ENCODE results near the gene ARAP1.
A peak's percentile ranks its signal among the peaks of the same experiment; 100 is the strongest.

Gene ARAP1

GRCh38 chr11:72724851-72725723, 27.1 kb downstream of the ARAP1 start:
- in situ Hi-C loops (cut with HindIII; ENCODE audit: low sequenced_read_pairs) = no loop called here
- no peak overlapping the region for H3K4me3 ChIP-seq (ENCODE audit: low read depth, low read length)
- DNase-seq (ENCODE audit: low read depth, low spot score) = peak; percentile 84
- peak; percentile 85 for TF ChIP-seq CTCF (IDR thresholded peaks at IDR 0.05; ENCODE audit: low read depth, low read length)

- TF ChIP-seq CTCF (IDR thresholded peaks at IDR 0.05; ENCODE audit: low read depth, low read length) = no peak
- in situ Hi-C loops (cut with HindIII; ENCODE audit: low sequenced_read_pairs) = no loop called here
- no peak for DNase-seq (ENCODE audit: low read depth, low spot score)
- no peak overlapping the region for H3K4me3 ChIP-seq (ENCODE audit: low read depth, low read length)
These were observed 28.1 kb downstream of the ARAP1 start for GRCh38 chr11:72724021-72724551.

GRCh38 chr11:72723508-72723907, 28.7 kb downstream of the ARAP1 start:
- in situ Hi-C loops (cut with HindIII; ENCODE audit: low sequenced_read_pairs) = no loop called here
- DNase-seq (ENCODE audit: low read depth, low spot score) = no peak
- no peak overlapping the region for H3K4me3 ChIP-seq (ENCODE audit: low read depth, low read length)
- TF ChIP-seq CTCF (IDR thresholded peaks at IDR 0.05; ENCODE audit: low read depth, low read length) = no peak

GRCh38 chr11:72722050-72722748, 30.0 kb downstream of the ARAP1 start:
- peak overlapping the region; percentile 60 for H3K4me3 ChIP-seq (ENCODE audit: low read depth, low read length)
- no peak for TF ChIP-seq CTCF (IDR thresholded peaks at IDR 0.05; ENCODE audit: low read depth, low read length)
- DNase-seq (ENCODE audit: low read depth, low spot score) = peak; percentile 90
- in situ Hi-C loops (cut with HindIII; ENCODE audit: low sequenced_read_pairs) = no loop called here

GRCh38 chr11:72721689-72722049, 30.5 kb downstream of the ARAP1 start:
- DNase-seq (ENCODE audit: low read depth, low spot score) = peak; percentile 18
- H3K4me3 ChIP-seq (ENCODE audit: low read depth, low read length) = peak overlapping the region; percentile 60
- in situ Hi-C loops (cut with HindIII; ENCODE audit: low sequenced_read_pairs) = no loop called here
- no peak for TF ChIP-seq CTCF (IDR thresholded peaks at IDR 0.05; ENCODE audit: low read depth, low read length)

GRCh38 chr11:72721276-72721675, 30.9 kb downstream of the ARAP1 start:
- no peak for DNase-seq (ENCODE audit: low read depth, low spot score)
- in situ Hi-C loops (cut with HindIII; ENCODE audit: low sequenced_read_pairs) = no loop called here
- H3K4me3 ChIP-seq (ENCODE audit: low read depth, low read length) = peak overlapping the region; percentile 60
- TF ChIP-seq CTCF (IDR thresholded peaks at IDR 0.05; ENCODE audit: low read depth, low read length) = no peak
